K562 (cell line): ENCODE measurements around the gene ARL3. TPM values are rescaled to one million over a fixed set of nuclear protein-coding genes. Genes with fewer than 3 reads are reported as not detected.
"Not testable (repeated sequence)": the region's sequence is repeated elsewhere in the genome, so short reads cannot be mapped to it uniquely, and the experiment has no call there.

Experiments
- ATAC-seq: fragments of 200-7000 bp; cut with Tn5 transposase; 3 replicates; pipeline ENCODE4 v1.9.1; 2020; ENCODE audit warnings: moderate library complexity
- BruUV-seq: library from RNA; stranded (reverse); fragments of 400-500 nt; replicated peaks from 2 replicates; lab custom pipeline; 2021; lab: Mats Ljungman, UMichigan
- CTCF ChIA-PET: fragments of 300-600 bp; formaldehyde crosslinking; extraction: SDS; loops from one replicate; lab custom pipeline; 2021; ENCODE audit warnings: low intra/inter-chr PET ratio; lab: Yijun Ruan, JAX
- POLR2A ChIA-PET: fragments of 300-600, 350-650 bp; sonication (Branson Sonifier 250); formaldehyde crosslinking; extraction: SDS; loops from one replicate; lab custom pipeline; 2021; ENCODE audit warnings: antibody characterized with exemption, inconsistent platforms; lab: Yijun Ruan, JAX
- DNase-seq, 4 experiments: peaks; one replicate each; pipeline versions ENCODE4 v3.0.0 to v3.0.0-alpha.2; 2011 to 2018; ENCODE audit warnings: low spot score in 3 of 4, mixed read lengths in 3 of 4; ENCODE audit errors: extremely low read depth in 1 of 4
- FAIRE-seq: peaks from 2 replicates; lab custom pipeline; 2011; peaks lifted over from hg19 to GRCh38; lab: Jason Lieb, UNC
- H2AFZ ChIP-seq: 2 replicates; pipeline ENCODE4 v1.6.0; 2011; ENCODE audit warnings: low read depth, low read length, control low read depth, inconsistent platforms
- H3K27ac ChIP-seq: fragments of 200-600 bp; 3 replicates; pipeline ENCODE4 v1.8.0; 2011; ENCODE audit warnings: low read depth, mild to moderate bottlenecking, control low read depth, inconsistent platforms, low read length, moderate library complexity, mixed read lengths; ENCODE audit errors: extremely low read depth
- H3K27me3 ChIP-seq, 2 experiments: fragments of 300-600 bp in 1 of 2; 2 replicates in 1 of 2; 3 replicates in 1 of 2; pipeline versions ENCODE4 v1.6.0 to v1.8.0; 2011; ENCODE audit warnings: inconsistent platforms in 2 of 2, low read length in 2 of 2, mild to moderate bottlenecking in 1 of 2, mixed read lengths in 1 of 2, moderate library complexity in 1 of 2; ENCODE audit not compliant: control insufficient read depth in 2 of 2, insufficient read depth in 2 of 2
- H3K36me3 ChIP-seq: fragments of 300-600 bp; 3 replicates; pipeline ENCODE4 v1.8.0; 2011; ENCODE audit warnings: mild to moderate bottlenecking, low read length, inconsistent platforms; ENCODE audit not compliant: control insufficient read depth, insufficient read depth
- H3K4me1 ChIP-seq, 2 experiments: fragments of 200-600 bp in 1 of 2; replicated peaks in 1 of 2; 2 replicates in 1 of 2; 3 replicates in 1 of 2; pipeline versions ENCODE4 v1.5.1 to v1.8.0; 2011; ENCODE audit warnings: inconsistent platforms in 2 of 2, low read length in 2 of 2, mild to moderate bottlenecking in 1 of 2, mixed read lengths in 1 of 2, moderate library complexity in 1 of 2; ENCODE audit not compliant: control insufficient read depth in 2 of 2, insufficient read depth in 2 of 2
- H3K4me2 ChIP-seq: 2 replicates; pipeline ENCODE4 v1.6.1; 2011; ENCODE audit warnings: low read length, control low read depth, inconsistent platforms, mixed read lengths; ENCODE audit not compliant: insufficient read depth
- H3K4me3 ChIP-seq: fragments of 200-600 bp; sonication (generic), shearing (Covaris generic); 2 replicates; pipeline ENCODE4 v1.5.1; 2016; ENCODE audit warnings: control low read depth, inconsistent platforms
- H3K79me2 ChIP-seq: fragments of 200-600 bp; 3 replicates; pipeline ENCODE4 v1.8.0; 2011; ENCODE audit warnings: low read length, inconsistent platforms; ENCODE audit not compliant: control insufficient read depth, insufficient read depth
- H3K9ac ChIP-seq, 2 experiments: 2 replicates each; pipeline versions ENCODE4 v1.6.0 to v1.6.1; 2011; ENCODE audit warnings: low read depth in 2 of 2, low read length in 2 of 2, control low read depth in 1 of 2, inconsistent platforms in 1 of 2, mild to moderate bottlenecking in 1 of 2, mixed read lengths in 1 of 2; ENCODE audit not compliant: insufficient read depth in 1 of 2
- H3K9me1 ChIP-seq: one replicate; pipeline ENCODE4 v1.6.0; 2011; ENCODE audit warnings: inconsistent platforms, mild to moderate bottlenecking, low read length, moderate library complexity; ENCODE audit not compliant: control insufficient read depth, insufficient read depth
- H3K9me3 ChIP-seq: replicated peaks from 2 replicates; pipeline ENCODE4 v1.5.1; 2011; ENCODE audit warnings: low read depth, low read length, inconsistent platforms; ENCODE audit not compliant: control insufficient read depth, insufficient read depth
- H4K20me1 ChIP-seq: replicated peaks from 2 replicates; pipeline ENCODE4 v1.6.1; 2011; ENCODE audit warnings: low read length, inconsistent platforms, mixed read lengths; ENCODE audit not compliant: control insufficient read depth, insufficient read depth
- ATF3 ChIP-seq, 2 experiments: fragments of 450-650 bp in 1 of 2; sonication (generic) in 1 of 2; formaldehyde crosslinking in 1 of 2; IDR thresholded peaks in 1 of 2; conservative IDR thresholded peaks in 1 of 2; 2 replicates each; pipeline versions ENCODE4 v1.6.1 to v1.8.1; 2016 to 2023; ENCODE audit warnings: mild to moderate bottlenecking in 2 of 2, moderate library complexity in 2 of 2, inconsistent platforms in 1 of 2, missing genetic modification reagents in 1 of 2
- BDP1 ChIP-seq: IDR thresholded peaks from 3 replicates; pipeline ENCODE4 v1.6.1; 2011; ENCODE audit not compliant: insufficient read length, insufficient read depth
- DACH1 ChIP-seq: fragments of 450-650 bp; IDR thresholded peaks from 2 replicates; pipeline ENCODE4 v1.6.1; 2018; ENCODE audit not compliant: partially characterized antibody
- HDAC1 ChIP-seq, 2 experiments: fragments of 450-650 bp; IDR thresholded peaks; 2 replicates each; pipeline ENCODE4 v1.6.1; 2016 to 2017; ENCODE audit warnings: inconsistent platforms in 1 of 2, mild to moderate bottlenecking in 1 of 2, moderate library complexity in 1 of 2
- MEIS2 ChIP-seq: fragments of 450-650 bp; IDR thresholded peaks from 2 replicates; pipeline ENCODE4 v1.6.1; 2014; ENCODE audit warnings: mild to moderate bottlenecking; ENCODE audit not compliant: partially characterized antibody
- MTF1 ChIP-seq: fragments of 250-450 bp; sonication (Bioruptor Pico); IDR thresholded peaks from 2 replicates; pipeline ENCODE4 v1.9.0; 2021; ENCODE audit warnings: moderate library complexity, mild to moderate bottlenecking, inconsistent platforms, borderline replicate concordance
- NCOA6 ChIP-seq: fragments of 450-650 bp; IDR thresholded peaks from 2 replicates; pipeline ENCODE4 v1.6.1; 2017; ENCODE audit warnings: mild to moderate bottlenecking
- PHB2 ChIP-seq: fragments of 450-650 bp; IDR thresholded peaks from 2 replicates; pipeline ENCODE4 v1.6.1; 2017; ENCODE audit warnings: low read depth
- RNF2 ChIP-seq: sonication (generic); IDR thresholded peaks from 2 replicates; pipeline ENCODE4 v1.6.1; 2016
- SPI1 ChIP-seq: IDR thresholded peaks from 2 replicates; pipeline ENCODE4 v1.6.1; 2011; ENCODE audit warnings: low read depth, low read length, control low read depth, borderline replicate concordance
- TARDBP ChIP-seq: fragments of 450-650 bp; IDR thresholded peaks from 2 replicates; pipeline ENCODE4 v1.6.1; 2016
- UBTF ChIP-seq, 2 experiments: IDR thresholded peaks; 2 replicates each; pipeline ENCODE4 v1.6.1; 2012; ENCODE audit warnings: improper control_type of control experiment in 2 of 2, low read depth in 2 of 2, low read length in 2 of 2, borderline replicate concordance in 1 of 2
- ZFP1 ChIP-seq: fragments of 450-650 bp; formaldehyde crosslinking; IDR thresholded peaks from 2 replicates; pipeline ENCODE4 v1.4.0; 2020; ENCODE audit warnings: mild to moderate bottlenecking, mixed read lengths
- ZFP30 ChIP-seq: fragments of 250-450 bp; sonication (Bioruptor Pico); IDR thresholded peaks from 2 replicates; pipeline ENCODE4 v1.8.0; 2022; ENCODE audit warnings: moderate library complexity, mild to moderate bottlenecking, inconsistent platforms, borderline replicate concordance
- WGBS: fragments of 100-300 bp; shearing (Covaris generic); methylation state at CpG from one replicate; pipeline ENCODE4 v1.1.6; 2016; ENCODE audit warnings: low coverage, mixed read lengths; ENCODE audit not compliant: insufficient coverage; ENCODE audit errors: missing lambda C conversion rate; 5-methylcytosine and 5-hydroxymethylcytosine counted together
- in situ Hi-C: fragments of 300-500 bp; cut with MboI; formaldehyde crosslinking; loops from 4 replicates; pipeline ENCODE4 v1.15.0; 2018; ENCODE audit warnings: inconsistent platforms, mixed read lengths
- intact Hi-C: fragments of 100-400 bp; cut with micrococcal nuclease; formaldehyde crosslinking; loops from 2 replicates; pipeline ENCODE4 v1.14.2; 2022
- polyA plus RNA-seq, 8 experiments: library from polyadenylated mRNA; depleted of rRNA in 4 of 8; stranded (reverse) in 5 of 8; unstranded in 3 of 8; fragments of >200 nt; fragmentation: Nextera tagmentation in 2 of 8; fragmentation: Illumina TruSeq in 1 of 8; extraction: Ambion mirVana in 2 of 8; extraction: Trizol in 1 of 8; gene quantifications; 2 replicates each; pipeline versions ENCODE4 v1.2.1 to v1.2.3, GENCODE V29; 2011 to 2014; ENCODE audit warnings: inconsistent platforms in 1 of 8, missing spikeins in 1 of 8
- total RNA-seq, 7 experiments: library from RNA; depleted of rRNA in 6 of 7; stranded (reverse); fragments of >200 nt in 6 of 7; fragmentation: Illumina TruSeq in 2 of 7; extraction: Trizol in 2 of 7; gene quantifications; 2 replicates each; pipeline versions ENCODE4 v1.2.1 to v1.2.3, GENCODE V29; 2011 to 2021; ENCODE audit warnings: low replicate concordance in 1 of 7

The ARL3 gene
- total and polyA plus RNA-seq, 9 of the 15 experiments (the other 6 are each of a cell fraction or from before 2014, with no cell fraction given): 2.9 to 8.9 (median 4.8) TPM

GRCh38 chr10:102718220-102718619 is 4.0 kb upstream of the ARL3 start (continued):
- TF ChIP-seq MEIS2: peak; percentile 18
- TF ChIP-seq ZFP1 (CRISPR knock-in tag): no peak
- no peak for TF ChIP-seq NCOA6
- peak; percentile 67; the same call in 1 of the 2 replicates for TF ChIP-seq SPI1
- TF ChIP-seq ATF3 (IDR thresholded peaks at IDR 0.05): no peak
- TF ChIP-seq ATF3 (CRISPR knock-in tag; conservative IDR thresholded peaks at IDR 0.05): no peak
- no peak for TF ChIP-seq DACH1
- TF ChIP-seq PHB2: no peak
- TF ChIP-seq ZFP30 (CRISPR knock-in tag): no peak
- 0 out of 2 replicates have a peak, but pooled peaks have one; percentile 51 for TF ChIP-seq RNF2
- TF ChIP-seq BDP1: no peak
- TF ChIP-seq UBTF (IDR thresholded peaks at IDR 0.05; ENCODE audit: borderline replicate concordance in 1 of 2, low read depth in 2 of 2, low read length in 2 of 2): no peak
- TF ChIP-seq HDAC1 (IDR thresholded peaks at IDR 0.05): 0 out of 4 replicates have a peak, but pooled peaks of 1 of the 2 experiments have one; percentile 45
- no peak for TF ChIP-seq MTF1 (CRISPR knock-in tag)
- TF ChIP-seq TARDBP: no peak

- H2AFZ ChIP-seq, H4K20me1 ChIP-seq, H3K9me3 ChIP-seq, ATAC-seq, H3K9ac ChIP-seq, CTCF ChIA-PET, H3K27me3 ChIP-seq, BruUV-seq, H3K27ac ChIP-seq, in situ Hi-C loops, intact Hi-C loops, FAIRE-seq, H3K4me2 ChIP-seq, H3K4me3 ChIP-seq, H3K9me1 ChIP-seq, DNase-seq: not testable (repeated sequence)
- peaks cover 12 to 20% of the 10 kb centered on the region in 2 experiments; a peak in 4 of 5 replicates for H3K4me1 ChIP-seq
- WGBS: 86% methylated on average over 9 of the region's 18 CpGs
- H3K79me2 ChIP-seq: peaks cover 74% of the 10 kb centered on the region
- POLR2A ChIA-PET: interaction anchor here (0.8 kb wide), 1 partner anchor 38 kb away, joined by 3 read pairs; no protein-coding TSS in a partner anchor
- peaks cover 29% of the 10 kb centered on the region for H3K36me3 ChIP-seq
These were observed 2.8 kb upstream of the ARL3 start for GRCh38 chr10:102716900-102717565.
